ENCODE results near the gene SPDYE8. TPM values are rescaled to one million over a fixed set of nuclear protein-coding genes. Genes with fewer than 3 reads are reported as not detected.
"Not testable (repeated sequence)": the region's sequence is repeated elsewhere in the genome, so short reads cannot be mapped to it uniquely, and the experiment has no call there.

SPDYE8 gene, protein sequence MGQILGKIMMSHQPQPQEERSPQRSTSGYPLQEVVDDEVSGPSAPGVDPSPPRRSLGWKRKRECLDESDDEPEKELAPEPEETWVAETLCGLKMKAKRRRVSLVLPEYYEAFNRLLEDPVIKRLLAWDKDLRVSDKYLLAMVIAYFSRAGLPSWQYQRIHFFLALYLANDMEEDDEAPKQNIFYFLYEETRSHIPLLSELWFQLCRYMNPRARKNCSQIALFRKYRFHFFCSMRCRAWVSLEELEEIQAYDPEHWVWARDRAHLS
- total RNA-seq = not detected

- ATAC-seq; DNase-seq; H3K9me3 Mint-ChIP-seq (ENCODE audit: low read depth); H3K4me3 Mint-ChIP-seq; H3K27ac Mint-ChIP-seq; H3K4me1 Mint-ChIP-seq; H3K36me3 Mint-ChIP-seq; CTCF ChIA-PET; H3K27me3 Mint-ChIP-seq: not testable (repeated sequence)
Observed at GRCh38 chr7:73029666-73030065, at the start of gene SPDYE8. Gene SPDYE8 (minus strand): TSS chr7:73029766. CDS start chr7:73027966, 1,800 bp downstream.

- DNase-seq; H3K27me3 Mint-ChIP-seq; CTCF ChIA-PET; H3K27ac Mint-ChIP-seq; ATAC-seq; H3K4me1 Mint-ChIP-seq; H3K4me3 Mint-ChIP-seq; H3K36me3 Mint-ChIP-seq; H3K9me3 Mint-ChIP-seq (ENCODE audit: low read depth): not testable (repeated sequence)
Observed at GRCh38 chr7:73057811-73058210, 28.2 kb upstream of the SPDYE8 start, which contains the start of gene SPDYE11. Gene SPDYE11 (minus strand): TSS chr7:73057911. CDS start chr7:73056111, 1,800 bp downstream.

- peak overlapping the region; percentile 46 for H3K4me3 Mint-ChIP-seq
- H3K36me3 Mint-ChIP-seq; ATAC-seq; H3K27me3 Mint-ChIP-seq; CTCF ChIA-PET; H3K27ac Mint-ChIP-seq; H3K4me1 Mint-ChIP-seq; H3K9me3 Mint-ChIP-seq (ENCODE audit: low read depth): not testable (repeated sequence)
- DNase-seq = peak; percentile 39
Observed at GRCh38 chr7:73006491-73006890, 23.1 kb downstream of the SPDYE8 start.

- H3K4me3 Mint-ChIP-seq = peak overlapping the region; percentile 95
- peak overlapping the region; percentile 100 for H3K27ac Mint-ChIP-seq
- H3K36me3 Mint-ChIP-seq; H3K4me1 Mint-ChIP-seq; H3K9me3 Mint-ChIP-seq (ENCODE audit: low read depth); H3K27me3 Mint-ChIP-seq; CTCF ChIA-PET: not testable (repeated sequence)
- ATAC-seq (peak; percentile 89), DNase-seq (peak; percentile 96)
Observed at GRCh38 chr7:73005693-73006447, 23.7 kb downstream of the SPDYE8 start.

GRCh38 chr7:73005356-73005692, 24.2 kb downstream of the SPDYE8 start:
- H3K36me3 Mint-ChIP-seq; H3K9me3 Mint-ChIP-seq (ENCODE audit: low read depth); H3K27me3 Mint-ChIP-seq; CTCF ChIA-PET; H3K4me1 Mint-ChIP-seq: not testable (repeated sequence)
- peak overlapping the region; percentile 95 for H3K4me3 Mint-ChIP-seq
- ATAC-seq (peak; percentile 89), DNase-seq (peak; percentile 84)
- H3K27ac Mint-ChIP-seq = peak overlapping the region; percentile 100

GRCh38 chr7:72997887-72998468, 31.6 kb downstream of the SPDYE8 start:
- ATAC-seq; CTCF ChIA-PET; H3K4me3 Mint-ChIP-seq; H3K4me1 Mint-ChIP-seq; H3K9me3 Mint-ChIP-seq (ENCODE audit: low read depth); H3K36me3 Mint-ChIP-seq; DNase-seq; H3K27me3 Mint-ChIP-seq; H3K27ac Mint-ChIP-seq: not testable (repeated sequence)

DNA sequence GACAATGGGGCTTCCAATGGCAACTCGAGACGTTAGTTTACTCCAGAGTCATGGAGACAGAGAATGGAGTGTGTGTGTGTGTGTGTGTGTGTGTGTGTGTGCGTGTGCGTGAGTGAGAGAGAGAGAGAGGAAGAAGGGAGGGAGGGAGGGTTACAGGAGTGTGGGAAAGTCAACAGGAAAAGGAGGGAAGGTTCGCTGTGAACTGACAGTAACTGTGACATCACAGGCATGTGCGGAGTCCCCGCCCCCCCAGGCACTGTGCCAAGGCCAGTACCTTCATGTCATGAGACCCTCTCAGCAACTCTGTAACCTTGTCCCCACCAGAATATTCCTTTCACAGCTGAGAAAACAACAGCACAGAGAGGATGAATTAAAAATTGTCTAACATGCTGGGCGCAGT, 32.1 kb downstream of the SPDYE8 start:
- H3K4me1 Mint-ChIP-seq = not testable (repeated sequence)

GRCh38 chr7:72995484-72995883, 34.1 kb downstream of the SPDYE8 start:
- H3K27ac Mint-ChIP-seq; H3K27me3 Mint-ChIP-seq; ATAC-seq; CTCF ChIA-PET; H3K36me3 Mint-ChIP-seq; H3K9me3 Mint-ChIP-seq (ENCODE audit: low read depth); DNase-seq; H3K4me3 Mint-ChIP-seq; H3K4me1 Mint-ChIP-seq: not testable (repeated sequence)

More for the DNA sequence above, 32.1 kb downstream of the SPDYE8 start:
- H3K9me3 Mint-ChIP-seq (ENCODE audit: low read depth); DNase-seq; H3K27me3 Mint-ChIP-seq; CTCF ChIA-PET; H3K36me3 Mint-ChIP-seq; H3K27ac Mint-ChIP-seq; H3K4me3 Mint-ChIP-seq: not testable (repeated sequence)
- peak; percentile 16 for ATAC-seq

DNA sequence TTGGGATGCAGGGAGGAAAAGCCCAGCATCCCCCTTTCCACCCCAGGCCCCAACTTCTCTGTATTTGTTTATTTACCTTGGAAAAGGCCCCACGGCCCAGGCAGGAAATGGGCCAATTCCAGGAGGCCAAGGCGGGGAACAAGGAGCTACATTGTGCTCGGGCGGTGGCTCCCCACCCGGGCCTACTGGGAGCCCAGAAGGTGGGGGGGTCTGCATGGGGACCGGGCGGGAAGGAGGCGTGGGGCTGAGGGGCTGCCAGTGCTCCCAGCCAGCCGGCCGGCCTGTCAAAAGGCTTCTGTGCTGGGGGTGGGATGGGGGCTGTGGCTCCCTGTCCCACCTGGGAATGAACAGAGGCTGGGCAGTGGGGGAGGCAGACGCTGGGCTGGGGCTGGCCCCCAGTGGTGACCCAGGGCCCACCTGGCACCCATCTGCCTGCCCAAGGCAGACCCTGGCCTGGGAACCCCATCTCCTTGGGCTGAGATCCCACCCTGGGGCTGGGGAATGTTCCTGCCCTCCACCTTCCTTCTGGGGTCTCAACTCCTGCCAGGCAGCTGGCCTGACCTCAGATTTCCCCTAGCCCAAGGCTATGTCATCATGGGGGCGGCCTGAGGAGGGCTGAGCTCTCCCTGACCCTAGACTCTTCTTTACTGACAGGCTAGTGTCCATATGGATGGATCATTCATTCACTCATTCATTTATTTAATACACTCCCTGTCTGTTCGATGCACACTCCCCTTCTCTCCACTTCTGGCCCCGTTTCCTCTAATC, 39.2 kb downstream of the SPDYE8 start:
- H3K27me3 Mint-ChIP-seq; H3K4me3 Mint-ChIP-seq; H3K36me3 Mint-ChIP-seq; H3K9me3 Mint-ChIP-seq (ENCODE audit: low read depth); H3K27ac Mint-ChIP-seq; H3K4me1 Mint-ChIP-seq; DNase-seq; CTCF ChIA-PET; ATAC-seq: not testable (repeated sequence)

DNA sequence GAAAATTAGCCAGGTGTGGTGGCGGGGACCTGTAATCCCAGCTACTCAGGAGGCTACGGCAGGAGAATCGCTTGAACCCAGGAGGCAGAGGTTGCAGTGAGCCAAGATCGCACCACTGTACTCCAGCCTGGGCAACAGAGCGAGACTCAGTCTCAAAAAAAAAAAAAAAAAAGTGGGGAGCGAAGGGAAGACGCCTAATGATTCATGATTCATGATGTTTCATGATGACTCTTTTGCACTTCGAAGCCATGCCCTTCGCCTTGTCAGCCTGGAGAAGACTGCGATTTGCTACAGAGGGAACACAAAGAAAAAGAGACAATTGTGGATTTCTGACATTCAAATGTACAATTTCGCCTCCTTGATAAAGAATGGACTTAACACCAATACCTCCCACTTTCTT, 47.5 kb downstream of the SPDYE8 start:
- ATAC-seq; DNase-seq; H3K9me3 Mint-ChIP-seq (ENCODE audit: low read depth); H3K36me3 Mint-ChIP-seq; H3K27me3 Mint-ChIP-seq; H3K4me3 Mint-ChIP-seq; H3K4me1 Mint-ChIP-seq; CTCF ChIA-PET; H3K27ac Mint-ChIP-seq: not testable (repeated sequence)

- CTCF ChIA-PET; H3K27me3 Mint-ChIP-seq; H3K36me3 Mint-ChIP-seq; H3K27ac Mint-ChIP-seq; H3K4me3 Mint-ChIP-seq; H3K9me3 Mint-ChIP-seq (ENCODE audit: low read depth); ATAC-seq; H3K4me1 Mint-ChIP-seq: not testable (repeated sequence)
- DNase-seq = peak; percentile 35
Observed at GRCh38 chr7:72980382-72980781, 49.2 kb downstream of the SPDYE8 start.

- H3K4me1 Mint-ChIP-seq; H3K9me3 Mint-ChIP-seq (ENCODE audit: low read depth); H3K4me3 Mint-ChIP-seq; H3K36me3 Mint-ChIP-seq; DNase-seq; H3K27me3 Mint-ChIP-seq; ATAC-seq; CTCF ChIA-PET; H3K27ac Mint-ChIP-seq: not testable (repeated sequence)
Observed at GRCh38 chr7:72976434-72976833, 53.1 kb downstream of the SPDYE8 start.

DNA sequence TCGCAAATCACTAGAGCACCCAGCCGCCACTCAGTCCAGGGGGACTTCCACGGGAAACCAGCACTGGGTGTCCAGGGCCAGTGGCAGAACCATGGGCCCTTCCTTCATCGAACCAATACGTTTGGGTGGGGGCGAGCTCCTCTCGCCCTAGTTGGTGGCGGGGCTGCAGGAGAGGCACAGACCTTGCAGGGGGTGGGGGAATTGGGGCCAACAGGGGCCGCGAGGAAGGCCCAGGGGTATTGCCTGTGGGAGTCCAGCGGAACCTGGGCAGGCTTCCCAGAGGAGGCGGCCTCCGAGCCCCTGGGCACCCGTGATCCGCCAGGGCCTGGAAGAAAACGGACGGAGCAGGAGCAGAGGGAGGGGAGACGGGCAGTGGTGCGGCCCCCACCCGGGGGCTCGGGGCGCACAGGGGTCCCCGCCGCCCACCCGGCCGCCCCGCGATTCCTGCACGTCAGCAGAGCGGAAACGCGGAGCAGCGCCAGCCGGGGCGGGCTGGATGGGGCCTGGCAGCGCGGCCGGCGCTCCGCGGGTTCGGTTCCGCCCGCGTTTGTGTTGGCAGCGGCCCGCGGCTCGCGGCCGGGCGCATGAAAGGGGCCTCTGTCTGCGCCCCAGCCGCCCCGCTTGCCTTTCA, 53.8 kb downstream of the SPDYE8 start:
- CTCF ChIA-PET; H3K27me3 Mint-ChIP-seq; H3K4me3 Mint-ChIP-seq; ATAC-seq; H3K36me3 Mint-ChIP-seq; H3K9me3 Mint-ChIP-seq (ENCODE audit: low read depth); H3K4me1 Mint-ChIP-seq; H3K27ac Mint-ChIP-seq: not testable (repeated sequence)
- peak; percentile 37 for DNase-seq
